GM13977 (cell line): Measurements from ENCODE around the gene LDLRAD4.

Experiments used
- DNase-seq: peaks from one replicate; pipeline ENCODE4 v3.0.0; 2012; ENCODE audit warnings: low spot score
- in situ Hi-C: fragments of 300-500 bp; cut with MboI; formaldehyde crosslinking; loops from one replicate; pipeline ENCODE4 v1.12.0; 2022; ENCODE audit warnings: low sequenced_read_pairs, low pct_unique_long_range_greater_than_20kb, mixed read lengths, inconsistent platforms; ENCODE audit not compliant: unreplicated experiment
- TF ChIP-seq, protein P1 (sequence below): IDR thresholded peaks from 2 replicates; pipeline ENCODE4 v1.5.1; 2012; ENCODE audit warnings: mild to moderate bottlenecking, control low read depth; ENCODE audit not compliant: insufficient read depth; ENCODE audit errors: extremely low read depth, missing control alignments

The LDLRAD4 gene

DNA sequence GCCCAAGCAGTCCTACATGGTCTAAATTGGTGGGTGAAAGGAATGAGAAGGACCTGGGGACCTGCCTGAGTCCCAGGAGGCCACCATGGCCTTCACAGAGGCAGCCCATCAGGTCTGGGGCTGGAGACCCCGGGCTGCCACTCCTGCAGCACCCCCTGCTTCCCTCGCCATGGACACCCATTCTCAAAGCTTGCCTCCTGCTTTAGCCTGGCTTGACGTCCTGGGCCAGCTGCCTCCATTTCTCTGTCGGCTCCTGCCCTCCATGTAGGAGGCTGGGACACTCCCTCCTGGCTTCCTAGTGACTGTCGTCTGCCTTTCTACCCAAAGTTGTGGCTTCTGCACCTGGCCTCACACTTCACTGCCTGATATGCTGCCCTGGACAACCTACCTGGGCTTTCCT lies 309.2 kb downstream of the LDLRAD4 start:
- TF ChIP-seq, protein P1, sequence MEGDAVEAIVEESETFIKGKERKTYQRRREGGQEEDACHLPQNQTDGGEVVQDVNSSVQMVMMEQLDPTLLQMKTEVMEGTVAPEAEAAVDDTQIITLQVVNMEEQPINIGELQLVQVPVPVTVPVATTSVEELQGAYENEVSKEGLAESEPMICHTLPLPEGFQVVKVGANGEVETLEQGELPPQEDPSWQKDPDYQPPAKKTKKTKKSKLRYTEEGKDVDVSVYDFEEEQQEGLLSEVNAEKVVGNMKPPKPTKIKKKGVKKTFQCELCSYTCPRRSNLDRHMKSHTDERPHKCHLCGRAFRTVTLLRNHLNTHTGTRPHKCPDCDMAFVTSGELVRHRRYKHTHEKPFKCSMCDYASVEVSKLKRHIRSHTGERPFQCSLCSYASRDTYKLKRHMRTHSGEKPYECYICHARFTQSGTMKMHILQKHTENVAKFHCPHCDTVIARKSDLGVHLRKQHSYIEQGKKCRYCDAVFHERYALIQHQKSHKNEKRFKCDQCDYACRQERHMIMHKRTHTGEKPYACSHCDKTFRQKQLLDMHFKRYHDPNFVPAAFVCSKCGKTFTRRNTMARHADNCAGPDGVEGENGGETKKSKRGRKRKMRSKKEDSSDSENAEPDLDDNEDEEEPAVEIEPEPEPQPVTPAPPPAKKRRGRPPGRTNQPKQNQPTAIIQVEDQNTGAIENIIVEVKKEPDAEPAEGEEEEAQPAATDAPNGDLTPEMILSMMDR: no peak
- DNase-seq: no peak
- in situ Hi-C loops: no loop called here

GRCh38 chr18:13528739-13529392 lies 310.3 kb downstream of the LDLRAD4 start:
- no peak for DNase-seq
- in situ Hi-C loops: no loop called here
- TF ChIP-seq, protein P1: no peak

GRCh38 chr18:13530033-13530878 lies 311.7 kb downstream of the LDLRAD4 start:
- TF ChIP-seq, protein P1: no peak
- in situ Hi-C loops: no loop called here
- no peak for DNase-seq

- DNase-seq: no peak
- TF ChIP-seq, protein P1: peak; percentile 53
- in situ Hi-C loops: no loop called here
Measured at GRCh38 chr18:13530879-13531387, 312.4 kb downstream of the LDLRAD4 start.

DNA sequence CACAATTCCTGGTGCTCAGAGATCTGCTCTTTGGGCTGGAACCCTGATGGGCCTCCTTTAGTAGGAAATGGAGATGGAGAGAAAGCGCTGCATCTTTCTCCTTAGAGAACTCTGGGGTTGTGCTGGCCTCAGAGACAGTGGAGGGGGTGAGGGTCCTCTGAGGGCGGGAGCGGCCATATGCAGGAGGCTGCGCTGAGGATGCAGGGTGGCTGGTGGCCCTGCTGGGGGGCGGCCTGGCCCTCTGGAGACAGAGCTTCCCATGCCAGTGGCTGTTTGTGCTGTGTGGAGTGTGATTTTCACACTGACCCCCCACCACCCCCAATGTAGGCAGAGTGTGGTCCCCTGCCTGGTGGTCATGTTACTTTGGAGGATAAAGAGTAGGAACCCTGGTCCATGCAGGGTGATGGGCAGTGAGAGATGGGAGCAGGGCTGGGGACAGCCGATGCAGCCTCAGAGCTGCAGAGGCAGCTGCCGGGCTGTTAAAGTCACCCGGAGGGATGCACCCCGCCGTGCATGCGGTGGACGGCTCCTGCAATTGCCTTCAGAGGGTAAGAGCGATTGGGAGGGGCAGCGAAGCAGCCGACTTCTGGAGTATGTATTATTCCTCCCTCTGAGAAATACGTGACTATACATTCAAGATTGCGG lies 313.2 kb downstream of the LDLRAD4 start:
- DNase-seq: no peak
- TF ChIP-seq, protein P1: no peak
- in situ Hi-C loops: no loop called here

DNA sequence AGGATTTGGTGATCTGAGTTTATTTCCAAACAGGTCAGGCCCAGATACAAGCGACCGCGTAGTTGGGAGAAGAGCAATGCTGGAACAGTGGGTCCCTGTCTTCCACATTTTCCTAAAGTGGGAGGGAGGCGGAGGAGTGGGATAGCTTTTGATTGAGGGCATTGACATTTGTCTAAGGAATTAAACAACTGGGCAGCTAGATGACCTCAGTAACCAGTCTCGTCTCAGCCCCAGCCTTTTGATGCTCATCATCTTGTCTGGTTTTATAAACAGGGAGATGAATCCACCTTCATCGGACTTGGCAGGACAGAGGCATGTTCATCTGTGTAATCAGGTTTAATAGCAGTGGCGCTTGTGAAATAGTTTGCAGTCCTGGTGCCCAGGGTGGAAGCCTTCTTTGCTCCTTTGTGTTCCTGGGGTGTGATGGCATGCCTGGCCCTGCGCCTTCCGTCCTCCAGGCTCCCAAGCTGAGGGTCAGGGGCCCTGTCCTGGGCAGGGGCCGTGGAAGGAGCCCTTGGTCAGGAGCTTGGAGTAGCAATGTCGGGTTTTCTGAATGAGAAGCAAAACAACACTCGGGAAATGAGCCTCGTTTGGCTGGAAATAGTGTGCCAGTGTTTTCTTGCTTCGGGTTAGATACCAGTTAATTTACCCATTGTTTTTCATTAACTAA lies 314.0 kb downstream of the LDLRAD4 start:
- TF ChIP-seq, protein P1: no peak
- no peak for DNase-seq
- in situ Hi-C loops: no loop called here
